Endothelial cell (in vitro differentiated cells): Measurements from ENCODE around the gene POU2F1. TPM values are rescaled to one million over a fixed set of nuclear protein-coding genes. Genes with fewer than 3 reads are reported as not detected.

Experiments
- DNase-seq: peaks from one replicate; pipeline ENCODE4 v3.0.0; 2021; ENCODE audit warnings: low spot score
- H3K27ac Mint-ChIP-seq: one replicate; pipeline ENCODE4 v1.8.0; 2021; ENCODE audit warnings: mixed read lengths, inconsistent platforms; ENCODE audit not compliant: unreplicated experiment
- H3K27me3 Mint-ChIP-seq: one replicate; pipeline ENCODE4 v1.8.0; 2021; ENCODE audit warnings: mild to moderate bottlenecking, moderate library complexity, mixed read lengths, inconsistent platforms; ENCODE audit not compliant: unreplicated experiment
- H3K36me3 Mint-ChIP-seq: one replicate; pipeline ENCODE4 v1.8.0; 2021; ENCODE audit warnings: mild to moderate bottlenecking, low read depth, mixed read lengths, inconsistent platforms; ENCODE audit not compliant: unreplicated experiment
- H3K4me1 Mint-ChIP-seq: one replicate; pipeline ENCODE4 v1.8.0; 2021; ENCODE audit warnings: mild to moderate bottlenecking, mixed read lengths, inconsistent platforms; ENCODE audit not compliant: unreplicated experiment
- H3K4me3 Mint-ChIP-seq: one replicate; pipeline ENCODE4 v1.8.0; 2021; ENCODE audit warnings: mild to moderate bottlenecking, mixed read lengths, inconsistent platforms; ENCODE audit not compliant: unreplicated experiment
- H3K9me3 Mint-ChIP-seq: one replicate; pipeline ENCODE4 v1.8.0; 2021; ENCODE audit warnings: mixed read lengths, inconsistent platforms; ENCODE audit not compliant: unreplicated experiment
- CTCF ChIP-seq: fragments of 200-600 bp; sonication (generic); IDR thresholded peaks from one replicate; pipeline ENCODE4 v1.5.0; 2021; ENCODE audit warnings: antibody characterized with exemption; ENCODE audit not compliant: unreplicated experiment
- total RNA-seq: library from RNA; stranded (reverse); fragmentation: NEBNext Ultra II Directional; extraction: Animal tissue kit (Norgen Biotek cat#: 25700); gene quantifications from one replicate; pipeline ENCODE4 v1.2.1, GENCODE V29; 2021; ENCODE audit not compliant: unreplicated experiment

POU2F1 gene
- total RNA-seq, 1 donor from 2014 or later: 24.5 TPM

- H3K9me3 Mint-ChIP-seq: no peaks in the 10 kb centered on the region
- peaks cover 1% of the 10 kb centered on the region for H3K27me3 Mint-ChIP-seq
- H3K27ac Mint-ChIP-seq: no peak overlapping the region
- no peak overlapping the region for H3K4me3 Mint-ChIP-seq
- H3K36me3 Mint-ChIP-seq: no peaks in the 10 kb centered on the region
- no peak for DNase-seq
- no peaks in the 10 kb centered on the region for H3K4me1 Mint-ChIP-seq
- no peak for TF ChIP-seq CTCF
These were observed 57.8 kb downstream of the POU2F1 start for GRCh38 chr1:167278497-167278896.

GRCh38 chr1:167280912-167281311, 60.2 kb downstream of the POU2F1 start:
- no peak overlapping the region for H3K4me3 Mint-ChIP-seq
- H3K27ac Mint-ChIP-seq: no peak overlapping the region
- peaks cover 1% of the 10 kb centered on the region for H3K27me3 Mint-ChIP-seq
- no peaks in the 10 kb centered on the region for H3K9me3 Mint-ChIP-seq
- H3K4me1 Mint-ChIP-seq: peaks cover 1% of the 10 kb centered on the region
- H3K36me3 Mint-ChIP-seq: no peaks in the 10 kb centered on the region
- no peak for TF ChIP-seq CTCF
- DNase-seq: no peak

DNA sequence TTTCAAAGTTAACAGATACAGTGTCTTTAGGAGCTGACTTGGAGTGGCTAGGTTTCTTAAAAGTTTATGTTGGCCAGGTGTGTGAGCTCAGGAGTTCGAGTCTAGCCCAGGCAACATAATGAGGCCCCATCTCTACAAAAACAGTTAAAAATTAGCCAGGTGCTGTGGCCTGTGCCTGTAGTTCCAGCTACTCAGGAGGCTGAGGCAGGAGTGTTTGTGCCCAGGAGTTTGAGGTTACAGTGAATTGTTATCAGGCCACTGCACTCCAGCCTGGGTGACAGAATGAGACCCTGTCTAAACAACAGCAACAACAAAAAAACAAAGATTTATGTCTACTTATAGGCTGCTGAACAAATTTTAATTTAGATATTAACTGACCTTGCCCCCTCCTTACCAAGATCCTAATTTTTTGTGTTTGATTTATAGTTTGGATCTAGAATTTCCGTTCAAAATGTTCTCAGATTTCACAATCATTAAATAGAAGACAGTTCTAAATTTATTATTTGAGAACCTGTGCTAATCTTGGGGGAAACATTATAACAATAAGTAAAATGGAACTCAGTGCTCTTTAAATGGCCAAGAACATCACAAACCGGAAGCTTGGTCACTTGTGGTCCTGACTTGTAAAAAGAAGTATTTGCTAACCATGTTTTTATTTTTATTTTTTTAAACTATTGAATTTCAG, 67.8 kb downstream of the POU2F1 start:
- Mint-ChIP-seq H3K27me3 (no peaks in the 10 kb centered on the region), H3K4me3 (no peak overlapping the region), H3K9me3 (no peaks in the 10 kb centered on the region), H3K27ac (no peak overlapping the region), H3K36me3 (no peaks in the 10 kb centered on the region), H3K4me1 (peaks cover 6% of the 10 kb centered on the region)
- TF ChIP-seq CTCF: no peak
- DNase-seq: no peak

DNA sequence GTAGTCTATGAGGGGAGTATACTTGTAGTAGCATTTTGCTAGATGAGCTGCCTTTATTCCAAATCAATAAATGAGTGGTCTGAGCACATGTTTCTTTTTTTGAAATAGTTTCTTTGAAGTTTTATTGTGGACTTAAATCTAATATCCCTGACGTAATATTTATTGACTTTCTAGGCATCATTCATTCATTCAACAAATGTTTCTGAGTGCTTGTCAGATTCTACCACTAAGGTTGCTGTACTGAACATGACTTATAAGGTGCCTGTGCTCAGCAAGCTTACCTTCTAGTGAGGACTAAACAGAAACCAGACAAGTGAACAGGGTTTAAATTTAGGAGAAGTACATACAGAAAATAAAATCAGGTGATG, 68.4 kb downstream of the POU2F1 start:
- H3K27me3 Mint-ChIP-seq: no peaks in the 10 kb centered on the region

More for the DNA sequence above, 68.4 kb downstream of the POU2F1 start:
- Mint-ChIP-seq H3K27ac (no peak overlapping the region), H3K4me1 (peaks cover 6% of the 10 kb centered on the region), H3K9me3 (no peaks in the 10 kb centered on the region), H3K4me3 (no peak overlapping the region), H3K36me3 (no peaks in the 10 kb centered on the region)
- no peak for TF ChIP-seq CTCF
- no peak for DNase-seq
